Activated CD4-positive, alpha-beta T cell treated with anti-CD3 and anti-CD28 coated beads, Interleukin-2, amount 50 U/mL, for 48 hours (primary cell): ENCODE data around the gene BRD1.

ENCODE experiments used
- DNase-seq, 2 experiments: peaks; one replicate each; pipeline ENCODE4 v3.0.0-alpha.2; 2020

Gene BRD1

DNA sequence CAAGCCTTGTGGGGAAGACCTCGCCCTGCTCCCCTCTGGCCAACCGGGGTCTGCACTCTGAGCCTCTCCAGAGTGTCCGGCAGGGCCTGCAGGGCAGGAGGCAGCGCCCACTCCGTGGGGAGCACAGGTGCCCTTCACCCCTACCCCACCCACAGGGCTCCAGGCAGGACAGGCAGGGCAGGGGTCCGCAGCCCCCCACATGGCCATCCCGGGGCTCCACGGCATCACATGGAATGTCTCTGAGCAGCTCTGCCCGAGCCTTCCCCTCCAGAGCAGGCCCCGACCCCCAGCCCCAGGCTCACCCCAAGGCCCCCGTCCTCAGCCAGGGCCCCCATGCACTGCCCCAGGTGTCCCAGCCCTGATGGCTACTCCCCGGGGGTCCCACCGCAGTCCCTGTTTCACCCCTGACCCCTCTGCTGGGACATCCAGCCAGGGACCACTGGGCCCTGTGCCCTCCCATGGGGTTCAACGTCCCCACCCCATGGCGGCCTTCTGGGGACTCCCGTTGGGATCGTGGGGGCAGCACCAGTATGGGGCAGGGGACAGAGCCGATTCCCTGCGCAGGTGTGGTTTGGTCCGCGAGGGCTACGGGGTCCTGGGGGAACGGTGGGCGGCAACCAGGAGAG is 77.7 kb downstream of the BRD1 start:
- no peak for DNase-seq

DNA sequence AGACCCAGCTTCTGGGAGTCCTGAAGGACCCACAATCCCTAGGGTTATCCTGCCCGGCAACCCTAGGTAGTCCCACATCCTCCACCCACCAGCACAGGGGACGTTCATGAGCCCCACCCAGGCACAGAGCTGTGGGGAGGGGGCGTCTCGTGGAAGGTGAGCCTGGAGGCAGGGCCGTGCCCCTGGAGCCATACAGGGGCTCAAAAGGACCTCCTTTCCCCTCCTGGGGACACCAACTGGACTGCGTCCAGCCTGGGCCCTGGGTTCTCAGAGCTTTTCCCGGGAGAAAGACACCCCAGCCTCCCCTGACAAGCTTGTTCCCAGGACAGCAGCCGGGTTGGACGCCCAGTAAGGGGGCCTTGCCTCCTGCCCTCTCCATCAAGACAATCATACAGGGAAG is 78.4 kb downstream of the BRD1 start:
- DNase-seq: no peak

DNA sequence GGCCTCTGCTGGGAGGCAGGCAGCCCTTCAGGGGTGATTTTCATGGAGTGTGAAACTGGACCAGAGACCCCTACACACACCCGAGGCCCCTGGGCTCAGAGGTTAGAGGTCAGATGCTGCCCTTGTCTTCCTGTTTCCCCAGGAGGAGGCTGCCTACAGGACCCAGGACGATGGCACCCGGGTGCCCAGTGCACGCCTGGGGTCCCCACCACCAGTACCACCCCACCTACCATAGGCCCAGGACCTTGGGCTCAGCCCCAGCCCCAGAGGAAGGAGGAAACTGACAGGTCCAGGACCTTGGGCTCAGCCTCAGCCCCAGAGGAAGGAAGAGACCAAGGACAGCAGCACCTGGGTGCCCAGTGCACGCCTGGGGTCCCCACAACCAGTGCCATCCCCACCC is 79.2 kb downstream of the BRD1 start:
- DNase-seq: no peak

DNA sequence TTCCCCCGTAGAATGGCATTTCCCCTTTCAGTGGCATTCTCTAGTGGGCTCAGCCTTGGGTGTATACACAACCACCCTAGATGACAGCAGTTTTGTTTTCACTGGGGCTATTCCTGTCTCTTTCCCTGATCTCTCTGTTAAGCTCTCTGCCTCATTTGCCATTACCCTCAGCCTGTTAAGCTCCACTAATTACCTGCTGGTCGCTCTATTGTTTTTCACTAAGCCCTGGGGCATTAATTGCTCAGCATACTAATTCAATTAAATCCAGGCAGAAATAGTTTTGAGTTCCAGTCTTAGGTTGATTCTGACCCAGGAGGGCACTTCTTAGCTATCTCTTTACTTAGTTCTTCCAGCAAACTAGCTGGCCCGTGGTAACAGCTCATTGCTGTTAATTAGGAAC is 80.0 kb downstream of the BRD1 start:
- DNase-seq: no peak

DNA sequence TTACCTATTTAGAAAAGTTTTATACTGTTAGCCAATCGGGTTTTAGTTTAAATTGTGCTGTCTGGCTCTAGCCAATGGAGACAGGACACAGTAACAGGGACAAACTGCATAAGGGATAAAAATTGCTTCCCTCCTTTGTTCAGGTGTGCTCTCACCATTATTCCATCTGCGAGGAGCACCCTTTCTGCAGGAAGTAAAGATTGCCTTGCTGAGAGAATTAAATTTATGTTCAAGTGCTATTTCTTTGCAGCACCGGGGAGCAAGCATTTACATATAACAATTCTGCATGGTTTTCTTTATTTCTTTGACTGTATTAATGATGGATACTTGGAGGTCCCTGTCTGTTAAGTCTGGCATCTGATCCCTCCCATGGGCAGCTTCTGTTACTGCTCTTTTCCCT is 80.5 kb downstream of the BRD1 start:
- DNase-seq: no peak

DNA sequence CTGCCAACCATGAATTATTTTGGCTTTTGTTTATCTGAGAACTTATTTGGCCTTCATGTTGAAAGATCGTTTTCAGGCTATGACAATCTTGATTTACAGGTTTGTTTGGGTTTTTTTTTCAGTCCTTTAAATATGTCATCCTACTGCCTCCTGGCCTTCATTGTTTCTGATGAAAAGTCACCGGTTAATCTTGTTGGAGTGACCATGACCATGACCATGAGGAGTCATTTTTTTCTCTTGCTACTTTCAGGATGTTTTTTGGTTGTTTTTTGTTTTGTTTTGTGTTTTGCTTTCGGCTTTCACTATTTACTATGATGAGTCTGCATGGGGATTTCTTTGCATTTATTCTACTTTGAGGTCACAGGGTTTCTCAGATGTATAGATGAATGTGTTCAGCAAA is 81.6 kb downstream of the BRD1 start:
- no peak for DNase-seq

DNA sequence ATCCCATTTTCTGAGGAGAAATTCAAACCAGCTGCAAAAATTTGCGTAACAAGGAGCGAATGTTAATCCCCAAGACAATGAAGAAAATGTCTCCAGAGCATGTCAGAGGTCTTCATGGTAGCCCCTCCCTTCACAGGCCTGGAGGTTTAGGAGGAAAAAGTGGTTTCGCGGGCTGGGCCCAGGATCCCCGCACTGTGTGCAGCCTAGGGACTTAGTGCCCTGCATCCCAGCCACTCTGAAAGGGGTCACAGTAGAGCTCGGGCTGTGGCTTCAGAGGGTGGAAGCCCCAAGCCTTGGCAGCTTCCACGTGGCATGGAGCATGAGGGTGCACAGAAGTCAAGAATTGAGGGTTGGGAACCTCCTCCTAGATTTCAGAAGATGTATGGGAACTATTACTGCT is 87.4 kb downstream of the BRD1 start:
- no peak for DNase-seq

DNA sequence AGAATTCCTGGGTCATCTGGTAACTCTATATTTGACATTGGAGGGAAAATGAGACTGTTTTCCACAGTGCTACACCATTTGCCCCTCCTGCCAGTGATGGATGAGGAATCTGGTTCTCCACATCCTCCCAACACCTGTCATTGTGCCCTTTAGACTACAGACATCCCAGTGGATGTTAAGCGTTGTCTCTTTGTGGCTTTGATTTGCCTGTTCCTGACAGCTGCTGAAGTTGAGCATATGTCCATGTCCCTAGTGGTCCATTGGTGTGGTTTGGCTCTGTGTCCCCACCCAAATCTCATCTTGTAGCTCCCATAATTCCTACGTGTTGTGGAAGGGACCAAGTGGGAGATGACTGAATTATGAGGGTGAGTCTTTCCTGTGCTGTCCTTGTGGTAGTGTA is 88.5 kb downstream of the BRD1 start:
- no peak for DNase-seq

DNA sequence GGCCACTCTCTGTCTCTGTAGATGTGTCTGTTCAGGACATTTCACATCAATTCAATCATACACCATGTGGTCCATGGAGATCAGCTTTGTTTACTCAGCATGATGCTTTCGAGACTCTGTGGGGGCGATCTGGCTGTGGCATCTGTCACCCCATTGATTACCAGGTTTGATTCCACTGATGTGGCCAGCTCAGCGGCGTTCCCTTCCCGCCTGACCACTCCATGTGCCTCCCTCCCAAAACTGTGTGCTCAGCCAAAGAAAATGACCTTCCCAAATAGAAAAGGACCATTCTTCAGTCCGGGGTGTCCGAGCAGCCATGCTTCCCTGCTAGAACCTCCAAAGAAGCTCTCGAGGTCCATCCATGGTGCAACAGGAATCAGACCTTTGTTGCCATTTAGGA is 89.1 kb downstream of the BRD1 start:
- DNase-seq: no peak

DNA sequence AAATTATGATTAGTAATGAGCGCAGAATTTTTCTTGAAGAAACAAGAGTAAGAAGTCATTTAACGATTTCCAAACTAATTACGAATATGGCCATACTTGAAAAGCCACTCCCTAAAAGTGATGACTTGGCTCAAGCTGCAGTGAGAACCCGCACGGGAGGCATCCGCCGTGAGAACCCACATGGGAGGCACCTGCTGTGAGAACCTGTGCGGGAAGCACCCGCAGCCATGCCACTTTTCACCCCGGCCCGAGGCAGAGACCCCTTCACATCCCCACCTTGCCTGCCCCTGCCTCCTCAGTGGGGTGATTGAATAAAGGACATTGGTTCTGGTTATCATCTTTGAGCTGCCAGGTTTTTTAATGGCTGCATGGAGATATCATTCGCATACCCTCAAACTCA is 89.7 kb downstream of the BRD1 start:
- DNase-seq: no peak

DNA sequence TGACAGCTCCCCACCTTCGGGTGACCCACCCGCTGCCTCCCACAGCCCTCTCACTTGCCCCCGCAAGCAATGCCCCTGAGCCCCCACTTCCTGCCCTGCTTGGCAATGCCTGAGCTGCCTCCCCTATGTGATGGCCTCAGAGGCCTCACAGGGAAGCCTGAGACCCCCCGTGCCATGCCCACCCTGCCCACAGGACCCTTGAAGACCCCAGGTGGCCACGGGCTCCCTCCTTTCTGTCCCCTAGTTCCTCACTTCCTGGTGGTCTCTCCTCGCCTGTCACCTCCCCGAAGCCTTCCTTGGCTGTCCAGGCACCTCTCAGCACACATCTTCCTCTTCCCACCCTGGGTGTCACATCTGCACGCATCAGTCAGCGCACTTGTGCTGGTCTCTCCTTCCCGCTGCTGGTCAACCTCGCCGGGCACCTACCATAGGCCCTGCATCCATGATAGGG is 90.5 kb downstream of the BRD1 start:
- DNase-seq: no peak

DNA sequence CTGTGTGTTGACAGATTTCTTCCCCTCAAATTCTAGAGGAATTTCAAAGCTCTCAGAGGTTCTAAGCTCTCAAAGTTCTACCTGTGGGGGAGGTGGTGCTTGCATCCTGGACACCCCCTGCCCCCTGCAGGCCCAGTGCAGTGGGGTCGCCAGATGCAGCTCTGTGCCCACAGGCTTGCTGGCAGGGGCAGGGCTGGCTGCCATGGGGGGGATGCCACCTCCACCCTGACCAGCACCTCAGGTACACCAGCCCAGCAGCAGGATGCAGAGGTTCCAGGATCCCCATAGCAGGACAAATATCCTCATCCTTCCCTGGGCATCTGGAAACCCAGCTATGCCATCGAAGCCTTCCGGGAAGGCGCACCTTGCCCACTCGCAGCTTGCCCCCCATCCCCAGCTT is 91.1 kb downstream of the BRD1 start:
- no peak for DNase-seq

DNA sequence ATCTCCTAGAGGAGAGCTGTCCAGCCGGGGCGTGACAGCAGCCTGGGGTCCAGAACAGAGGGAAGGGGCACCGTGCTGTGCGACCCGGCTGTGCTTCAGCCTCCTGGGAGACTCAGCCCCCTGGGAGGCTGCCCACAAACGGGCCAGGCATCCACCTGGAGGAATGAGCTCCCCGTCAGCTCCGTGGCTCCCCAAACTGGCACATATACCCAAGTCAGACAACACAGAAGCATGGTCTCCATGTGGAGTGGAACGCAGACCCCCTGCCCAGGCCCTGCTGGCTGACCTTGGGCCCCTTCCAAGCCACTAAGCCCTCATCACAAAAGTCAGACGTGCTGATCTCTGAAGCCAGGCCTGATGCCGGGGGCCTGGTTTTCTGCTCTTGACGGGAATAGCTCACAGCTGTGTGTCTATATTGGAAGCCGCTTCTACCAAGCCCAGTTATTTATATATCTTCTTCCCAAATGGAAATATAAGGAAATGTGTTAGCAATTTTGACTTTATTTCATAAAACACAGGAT is 91.7 kb downstream of the BRD1 start:
- DNase-seq: no peak

DNA sequence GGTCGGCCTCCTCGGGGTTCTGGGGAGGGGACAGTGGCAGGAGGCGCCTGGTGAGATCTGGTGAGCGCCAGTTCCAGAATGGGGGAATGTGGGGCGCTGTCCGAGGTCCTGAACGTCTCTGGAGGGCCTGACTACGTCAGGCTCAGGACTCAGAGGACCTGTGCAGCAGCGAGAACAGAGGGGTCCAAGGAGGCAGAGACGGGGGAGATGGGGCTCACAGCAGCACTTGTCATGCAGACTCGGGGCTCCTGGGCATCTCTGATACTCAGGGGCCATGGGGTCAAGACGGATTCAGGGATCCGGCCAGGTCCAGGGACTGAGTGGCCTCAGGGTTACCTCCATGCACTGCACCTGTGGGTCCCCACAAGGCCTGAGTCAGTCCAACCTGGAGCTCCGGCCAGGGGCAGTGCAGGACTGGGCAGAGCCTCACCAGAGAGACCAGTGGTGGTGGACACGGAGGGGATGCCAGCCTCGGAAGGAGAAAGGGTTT is 92.2 kb downstream of the BRD1 start:
- peak; percentile 26 to 31 for DNase-seq

DNA sequence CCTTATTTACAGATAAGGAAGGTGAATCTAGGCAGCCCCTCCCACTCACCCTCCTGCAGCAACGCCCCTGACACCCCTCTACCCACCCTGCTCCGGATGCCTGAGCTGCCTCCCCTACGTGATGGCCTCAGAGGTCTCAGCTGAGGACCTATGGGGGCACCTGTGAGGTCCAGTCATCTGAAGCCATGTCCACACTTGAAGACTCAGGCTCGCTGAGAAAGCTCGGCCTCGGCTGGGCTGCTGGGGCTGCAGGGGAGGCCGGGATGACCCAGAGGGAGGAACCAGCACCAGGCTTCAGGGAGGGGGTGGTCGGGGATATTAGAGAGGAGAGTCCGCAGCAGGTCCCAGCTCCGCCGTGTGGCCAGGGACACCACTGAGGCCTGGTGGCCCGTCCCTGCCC is 92.8 kb downstream of the BRD1 start:
- no peak for DNase-seq

DNA sequence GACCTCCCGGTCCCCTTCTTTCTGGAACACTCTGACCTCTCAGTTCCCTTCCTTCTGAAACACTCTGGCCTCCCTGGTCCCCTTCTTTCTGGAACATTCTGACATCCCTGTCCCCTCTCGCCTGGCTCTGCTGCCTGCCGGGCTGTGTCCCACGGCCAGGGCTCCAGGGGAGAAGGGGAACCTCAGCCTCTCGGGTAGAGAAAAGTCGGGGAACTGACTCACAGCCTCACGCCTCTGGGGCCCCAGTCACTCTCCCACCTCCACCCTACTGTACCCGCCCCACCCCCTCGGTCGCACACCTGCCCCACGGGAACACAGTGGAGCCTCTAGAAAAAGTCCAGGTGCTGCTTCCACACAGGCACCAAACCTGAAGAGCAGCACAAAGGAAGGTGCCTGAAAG is 93.3 kb downstream of the BRD1 start:
- no peak for DNase-seq

DNA sequence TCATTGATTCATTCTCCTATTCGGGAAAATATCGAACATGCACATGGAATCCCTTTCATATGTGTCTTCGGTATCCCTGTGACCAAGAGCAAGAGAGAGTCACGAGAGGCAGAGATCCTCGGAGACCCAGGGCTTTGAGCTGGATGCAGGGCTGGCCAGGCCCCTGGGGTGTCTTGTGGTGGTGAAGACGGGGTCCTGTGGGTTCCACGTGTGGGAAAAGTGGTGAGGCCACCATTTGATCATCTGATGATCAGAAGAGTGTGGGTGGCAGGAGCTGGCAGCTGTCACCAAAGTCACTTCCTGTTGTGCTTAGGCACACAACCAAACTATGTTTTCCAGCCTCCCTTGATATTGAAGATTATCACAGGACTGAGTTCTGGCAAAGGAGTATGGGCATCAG is 94.0 kb downstream of the BRD1 start:
- no peak for DNase-seq

DNA sequence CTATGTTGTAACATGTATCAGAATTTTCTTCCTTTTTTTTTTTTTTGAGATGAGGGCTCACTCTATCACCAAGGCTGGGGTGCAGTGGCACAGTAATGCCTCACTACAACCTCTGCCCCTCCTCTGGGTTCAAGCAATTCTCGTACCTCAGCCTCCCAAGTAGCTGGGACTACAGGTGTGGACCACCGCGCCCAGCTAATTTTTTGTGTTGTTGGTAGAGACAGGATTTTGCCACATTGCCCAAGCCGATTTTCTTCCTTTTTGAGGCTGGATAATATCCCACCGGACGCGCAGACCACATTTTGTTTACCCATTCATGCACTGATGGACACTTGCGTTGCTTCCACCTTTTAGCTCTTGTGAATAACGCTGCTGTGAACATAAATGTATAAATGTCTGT is 97.0 kb downstream of the BRD1 start:
- DNase-seq: no peak

DNA sequence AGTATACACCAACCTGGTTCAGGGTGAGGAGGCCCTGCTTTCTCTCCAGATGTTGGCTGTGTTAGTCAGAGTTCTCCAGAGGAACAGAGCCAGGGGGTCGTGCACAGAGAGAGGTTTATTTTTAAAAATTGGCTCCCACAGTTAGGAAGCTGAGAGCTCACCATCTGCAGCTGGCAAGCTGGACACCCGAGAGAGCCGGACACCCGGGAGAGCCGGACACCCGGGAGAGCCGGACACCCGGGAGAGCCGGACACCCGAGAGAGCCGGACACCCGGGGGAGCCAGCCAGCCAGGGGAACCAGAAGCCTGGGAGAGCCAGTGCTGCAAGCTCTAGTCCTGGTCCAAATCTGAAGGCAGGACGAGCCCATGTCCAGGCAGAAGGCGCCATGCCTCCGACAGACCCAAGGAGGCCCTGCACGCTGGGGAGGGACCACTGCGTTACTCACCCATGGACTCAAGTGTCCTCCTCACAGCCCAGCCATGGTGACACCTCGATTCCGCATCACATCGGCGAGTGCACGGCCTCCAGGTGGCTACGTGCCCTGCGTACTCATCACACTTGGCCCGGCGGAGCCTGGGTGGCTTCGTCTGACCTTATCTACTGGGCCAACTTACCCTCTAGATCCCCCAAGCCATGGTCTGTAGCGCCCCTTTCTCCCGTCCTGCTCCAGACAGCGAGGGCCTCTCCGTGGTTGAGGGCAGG is 99.0 kb downstream of the BRD1 start:
- no peak for DNase-seq

DNA sequence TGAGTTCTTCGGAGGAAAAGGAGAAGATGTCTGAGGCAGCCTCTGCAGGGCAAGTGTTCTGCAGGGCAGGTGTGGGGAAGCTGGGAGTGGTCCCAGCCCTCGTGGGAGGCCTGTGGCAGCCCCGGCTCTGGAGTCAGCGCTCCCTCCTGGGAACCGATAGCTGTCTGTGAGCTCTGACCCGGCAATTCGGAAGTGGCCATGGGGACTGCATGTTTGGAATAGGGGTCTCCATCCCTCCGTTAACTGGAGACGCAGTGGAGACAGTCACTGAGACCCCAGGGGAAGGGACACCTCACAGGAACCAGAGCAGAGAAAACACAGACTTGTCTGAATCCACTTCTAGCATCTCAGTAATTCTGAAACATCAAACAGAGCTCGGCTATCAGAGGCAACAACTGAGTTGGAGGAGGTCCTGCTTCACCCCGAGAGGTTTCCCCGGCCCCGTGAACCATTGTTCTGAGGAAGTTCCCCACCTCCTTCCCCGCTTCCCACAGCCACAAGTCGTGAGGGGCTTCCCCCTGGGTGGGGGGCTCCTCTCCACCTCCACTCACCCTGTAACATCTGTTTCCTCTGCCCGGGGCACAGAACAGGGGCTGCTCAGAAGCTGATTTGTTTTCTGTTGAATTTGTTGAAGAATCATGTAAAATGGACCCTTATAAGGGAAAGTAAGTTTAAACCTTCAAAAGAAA is 99.6 kb downstream of the BRD1 start:
- no peak for DNase-seq

DNA sequence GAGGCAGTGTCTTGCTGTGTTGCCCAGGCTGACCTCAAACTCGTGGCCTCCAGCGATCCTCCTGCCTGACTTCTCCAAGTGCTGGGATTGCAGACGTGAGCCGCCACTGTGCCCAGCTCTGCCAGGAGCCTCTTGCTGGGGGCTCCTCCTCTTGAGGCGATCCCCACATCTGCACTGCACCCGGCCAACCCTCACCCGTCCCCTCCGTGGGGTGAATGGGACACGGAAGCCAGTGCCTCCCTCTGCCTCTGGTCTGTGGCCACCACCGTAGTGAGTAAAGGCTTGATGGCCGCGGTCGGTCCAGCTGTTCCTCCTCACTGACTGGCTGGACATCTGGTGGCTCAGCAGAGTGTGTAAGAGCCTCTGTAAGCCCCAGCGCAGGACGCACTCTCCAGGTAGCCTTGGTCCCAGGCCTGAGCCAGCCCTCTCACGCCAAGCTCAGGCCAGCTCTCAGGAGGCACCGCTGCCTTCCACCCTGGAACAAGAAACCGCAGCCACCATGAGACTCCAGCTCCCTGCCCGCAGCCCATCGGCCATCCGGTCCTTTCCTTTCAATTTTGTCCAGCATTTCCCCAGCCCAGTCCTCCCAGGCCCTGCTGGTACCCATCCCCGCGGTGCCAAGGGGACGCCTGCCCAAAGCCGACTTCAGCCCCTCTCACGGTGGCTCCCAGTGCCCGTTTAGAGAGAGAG is 100.3 kb downstream of the BRD1 start:
- no peak for DNase-seq

DNA sequence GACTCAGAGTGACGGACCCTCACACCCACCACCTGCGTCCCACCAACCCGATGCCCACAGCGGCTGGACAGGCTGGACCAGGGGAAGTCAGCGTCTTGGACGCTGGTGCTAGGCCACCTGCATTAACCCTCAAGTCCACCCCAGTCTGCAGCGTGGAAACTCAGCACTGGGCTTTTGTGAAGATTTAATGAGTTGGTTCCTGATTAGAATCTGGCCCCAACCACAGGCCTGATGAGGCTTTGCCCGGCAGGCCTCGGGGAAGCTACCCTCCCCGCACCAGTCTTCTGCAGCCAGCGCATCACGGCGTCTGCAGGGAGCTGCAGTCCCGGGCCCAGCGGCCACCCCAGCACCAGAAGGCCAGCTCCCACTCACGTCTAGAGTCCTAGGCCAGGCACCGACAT is 101.0 kb downstream of the BRD1 start:
- DNase-seq: no peak

DNA sequence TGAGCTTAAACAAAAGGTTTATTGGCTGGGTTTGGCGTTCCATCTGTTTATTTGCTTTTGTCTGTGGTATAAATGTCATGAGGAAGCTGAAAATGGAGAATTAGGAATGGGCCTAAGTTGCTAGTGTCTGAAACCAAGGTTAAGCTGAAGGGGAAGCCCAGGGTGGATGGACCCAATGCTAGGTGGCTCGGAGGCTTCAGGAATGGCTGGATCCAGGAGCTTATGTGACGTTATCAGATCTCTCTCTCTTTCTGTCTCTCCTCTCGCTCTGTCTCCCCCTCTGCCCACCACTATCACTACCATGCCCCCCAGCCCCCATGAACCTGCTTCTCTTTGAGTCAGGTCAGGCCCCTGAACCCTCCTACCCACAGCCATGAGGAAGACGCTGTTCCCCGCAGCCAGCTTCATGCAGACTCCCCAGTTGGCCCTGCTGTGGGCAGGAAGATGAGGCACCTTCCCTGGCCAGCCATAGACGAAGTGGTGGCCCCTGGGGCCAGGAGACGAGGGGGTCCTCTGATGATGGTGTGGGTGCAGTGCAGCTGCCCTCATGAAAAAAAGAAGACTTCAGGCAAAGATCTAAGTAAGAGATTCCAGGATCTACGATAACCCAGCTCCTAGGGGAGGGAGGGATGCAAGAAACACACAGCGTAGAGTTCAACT is 101.5 kb downstream of the BRD1 start:
- no peak for DNase-seq
